Measurements from ENCODE around the gene GNA14.
A peak's percentile ranks its signal among the peaks of the same experiment; 100 is the strongest.
"Not testable (repeated sequence)": the region's sequence is repeated elsewhere in the genome, so short reads cannot be mapped to it uniquely, and the experiment has no call there.

GNA14 gene

GRCh38 chr9:77486463-77486862 lies 161.7 kb downstream of the GNA14 start:
- DNase-seq: no peak

- peak; percentile 48 for DNase-seq
Observed at GRCh38 chr9:77475641-77476473, 172.3 kb downstream of the GNA14 start.

GRCh38 chr9:77474936-77475335 lies 173.2 kb downstream of the GNA14 start:
- DNase-seq: no peak

- DNase-seq: no peak
Observed at GRCh38 chr9:77472646-77473045, 175.5 kb downstream of the GNA14 start.

- DNase-seq: no peak
Observed at GRCh38 chr9:77471572-77471971, 176.6 kb downstream of the GNA14 start.

- no peak for DNase-seq
Observed at GRCh38 chr9:77469515-77470231, 178.4 kb downstream of the GNA14 start.

GRCh38 chr9:77464661-77465060 lies 183.5 kb downstream of the GNA14 start:
- DNase-seq: no peak

- no peak for DNase-seq
Observed at GRCh38 chr9:77463151-77463550, 185.0 kb downstream of the GNA14 start.

- no peak for DNase-seq
Observed at GRCh38 chr9:77462066-77462465, 186.1 kb downstream of the GNA14 start.

- DNase-seq: no peak
Observed at GRCh38 chr9:77460938-77461337, 187.2 kb downstream of the GNA14 start.

- DNase-seq: peak; percentile 50
Observed at GRCh38 chr9:77457916-77458592, 190.1 kb downstream of the GNA14 start.

GRCh38 chr9:77456829-77457437 lies 191.2 kb downstream of the GNA14 start:
- peak; percentile 83 for DNase-seq

- DNase-seq: no peak
Observed at GRCh38 chr9:77455312-77455927, 192.7 kb downstream of the GNA14 start.

- no peak for DNase-seq
Observed at GRCh38 chr9:77454663-77455062, 193.5 kb downstream of the GNA14 start.

- DNase-seq: no peak
Observed at GRCh38 chr9:77453825-77454647, 194.1 kb downstream of the GNA14 start.

- no peak for DNase-seq
Observed at GRCh38 chr9:77451507-77451906, 196.6 kb downstream of the GNA14 start.

GRCh38 chr9:77450085-77450475 lies 198.0 kb downstream of the GNA14 start:
- no peak for DNase-seq

- no peak for DNase-seq
Observed at GRCh38 chr9:77449240-77450084, 198.7 kb downstream of the GNA14 start.

- no peak for DNase-seq
Observed at GRCh38 chr9:77447646-77448045, 200.5 kb downstream of the GNA14 start.

- DNase-seq: no peak
Observed at GRCh38 chr9:77442436-77442835, 205.7 kb downstream of the GNA14 start.

- not testable (repeated sequence) for DNase-seq
Observed at GRCh38 chr9:77441124-77441523, 207.0 kb downstream of the GNA14 start.

Data from activated CD4-positive, CD25-positive, alpha-beta regulatory T cell treated with anti-CD3 and anti-CD28 coated beads, Interleukin-2, amount 50 U/mL, for 72 hours (primary cell).